CD4-positive, alpha-beta T cell (primary cell): ENCODE data around the gene LHFPL3. TPM values are rescaled to one million over a fixed set of nuclear protein-coding genes. Genes with fewer than 3 reads are reported as not detected.
"Not testable (repeated sequence)": the region's sequence is repeated elsewhere in the genome, so short reads cannot be mapped to it uniquely, and the experiment has no call there.

Experiments used
- ATAC-seq: fragments of 200-7000 bp; cut with Tn5 transposase; one replicate; pipeline ENCODE4 v1.10.0; 2022; ENCODE audit warnings: mild to moderate bottlenecking; ENCODE audit not compliant: poor library complexity
- CTCF ChIA-PET: fragments of 350-600 bp; sonication (Branson Sonifier 250); formaldehyde crosslinking; loops from one replicate; lab custom pipeline; 2021; ENCODE audit warnings: antibody characterized with exemption, inconsistent platforms; lab: Charles Lee
- POLR2A ChIA-PET: fragments of 350-600 bp; sonication (Branson Sonifier 250); formaldehyde crosslinking; loops from one replicate; lab custom pipeline; 2021; ENCODE audit warnings: antibody characterized with exemption, inconsistent platforms; lab: Charles Lee
- DNase-seq, 14 experiments: peaks; one replicate each; pipeline ENCODE4 v3.0.0-alpha.2; 2013 to 2020; ENCODE audit warnings: mixed read lengths in 2 of 14
- H3K27ac ChIP-seq, 2 donors: one replicate each; pipeline versions ENCODE4 v1.5.1 to v1.7.0; 2013; ENCODE audit warnings: low read length in 2 of 2, low read depth in 1 of 2, mild to moderate bottlenecking in 1 of 2
- H3K27me3 ChIP-seq, 2 experiments: 1 replicate in 1 of 2; 2 replicates in 1 of 2; pipeline versions ENCODE4 v1.6.1 to v1.7.0; 2013; ENCODE audit warnings: low read length in 2 of 2, control low read depth in 1 of 2, mild to moderate bottlenecking in 1 of 2, moderate library complexity in 1 of 2; ENCODE audit not compliant: insufficient read depth in 2 of 2, control insufficient read depth in 1 of 2
- H3K36me3 ChIP-seq: one replicate; pipeline ENCODE4 v1.6.1; 2013; ENCODE audit warnings: low read length, control low read depth; ENCODE audit not compliant: insufficient read depth
- H3K4me1 ChIP-seq: one replicate; pipeline ENCODE4 v1.6.1; 2013; ENCODE audit warnings: low read length, control low read depth; ENCODE audit not compliant: insufficient read depth
- H3K4me3 ChIP-seq: one replicate; pipeline ENCODE4 v1.5.1; 2013; ENCODE audit warnings: mild to moderate bottlenecking, low read length, moderate library complexity
- H3K9me3 ChIP-seq, 2 experiments: 1 replicate in 1 of 2; 2 replicates in 1 of 2; pipeline versions ENCODE4 v1.6.1 to v1.7.0; 2013; ENCODE audit warnings: low read length in 2 of 2, mild to moderate bottlenecking in 2 of 2, control low read depth in 1 of 2, moderate library complexity in 1 of 2; ENCODE audit not compliant: control insufficient read depth in 1 of 2, insufficient read depth in 1 of 2
- H3K27ac Mint-ChIP-seq: one replicate; pipeline ENCODE4 v1.8.0; 2020; ENCODE audit warnings: mixed read lengths
- H3K27me3 Mint-ChIP-seq: one replicate; pipeline ENCODE4 v1.8.0; 2021; ENCODE audit warnings: mixed read lengths
- H3K36me3 Mint-ChIP-seq: one replicate; pipeline ENCODE4 v1.8.0; 2021; ENCODE audit warnings: low read depth, mixed read lengths
- H3K4me1 Mint-ChIP-seq: one replicate; pipeline ENCODE4 v1.8.0; 2021; ENCODE audit warnings: low read depth, mixed read lengths
- H3K4me3 Mint-ChIP-seq: one replicate; pipeline ENCODE4 v1.8.0; 2020; ENCODE audit warnings: mild to moderate bottlenecking, mixed read lengths
- H3K9me3 Mint-ChIP-seq: one replicate; pipeline ENCODE4 v1.8.0; 2020; ENCODE audit warnings: mixed read lengths
- intact Hi-C, 2 experiments: fragments of 100-400 bp; cut with DNase I in 1 of 2; cut with micrococcal nuclease in 1 of 2; formaldehyde crosslinking; loops; one replicate each; pipeline versions ENCODE4 v1.15.1 to v1.9.0; 2023 to 2025; cut with DNase I, micrococcal nuclease
- total RNA-seq, 174 experiments: library from RNA in 2 of 174; stranded (reverse) in 2 of 174; gene quantifications; one replicate each; pipeline ENCODE4 v1.2.3 and lab custom pipeline; 2021 to 2026
- TF ChIP-seq, protein P1 (sequence below): fragments of 200-600 bp; IDR thresholded peaks from one replicate; pipeline ENCODE4 v1.8.0; 2022; ENCODE audit warnings: antibody characterized with exemption, mild to moderate bottlenecking

The LHFPL3 gene
- total RNA-seq, 2 experiments from 2014 or later: not detected

GRCh38 chr7:104934665-104935064 lies 606.3 kb downstream of the LHFPL3 start:
- H3K4me3 Mint-ChIP-seq: no peak overlapping the region
- Histone ChIP-seq H3K9me3 (peaks cover 0 to under 1% of the 10 kb centered on the region in 2 experiments), H3K4me3 (no peak overlapping the region), H3K36me3 (no peaks in the 10 kb centered on the region), H3K27me3 (no peaks in the 10 kb centered on the region), H3K4me1 (no peaks in the 10 kb centered on the region), H3K27ac (no peak overlapping the region)
- ATAC-seq: no peak
- ChIA-PET POLR2A (no interaction called here), CTCF (no interaction called here)
- intact Hi-C loops: no loop called here
- TF ChIP-seq, protein P1, sequence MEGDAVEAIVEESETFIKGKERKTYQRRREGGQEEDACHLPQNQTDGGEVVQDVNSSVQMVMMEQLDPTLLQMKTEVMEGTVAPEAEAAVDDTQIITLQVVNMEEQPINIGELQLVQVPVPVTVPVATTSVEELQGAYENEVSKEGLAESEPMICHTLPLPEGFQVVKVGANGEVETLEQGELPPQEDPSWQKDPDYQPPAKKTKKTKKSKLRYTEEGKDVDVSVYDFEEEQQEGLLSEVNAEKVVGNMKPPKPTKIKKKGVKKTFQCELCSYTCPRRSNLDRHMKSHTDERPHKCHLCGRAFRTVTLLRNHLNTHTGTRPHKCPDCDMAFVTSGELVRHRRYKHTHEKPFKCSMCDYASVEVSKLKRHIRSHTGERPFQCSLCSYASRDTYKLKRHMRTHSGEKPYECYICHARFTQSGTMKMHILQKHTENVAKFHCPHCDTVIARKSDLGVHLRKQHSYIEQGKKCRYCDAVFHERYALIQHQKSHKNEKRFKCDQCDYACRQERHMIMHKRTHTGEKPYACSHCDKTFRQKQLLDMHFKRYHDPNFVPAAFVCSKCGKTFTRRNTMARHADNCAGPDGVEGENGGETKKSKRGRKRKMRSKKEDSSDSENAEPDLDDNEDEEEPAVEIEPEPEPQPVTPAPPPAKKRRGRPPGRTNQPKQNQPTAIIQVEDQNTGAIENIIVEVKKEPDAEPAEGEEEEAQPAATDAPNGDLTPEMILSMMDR: no peak
- no peak overlapping the region for H3K27ac Mint-ChIP-seq
- no peaks in the 10 kb centered on the region for H3K27me3 Mint-ChIP-seq
- H3K36me3 Mint-ChIP-seq: no peaks in the 10 kb centered on the region
- H3K9me3 Mint-ChIP-seq: no peaks in the 10 kb centered on the region
- H3K4me1 Mint-ChIP-seq: peaks cover 6% of the 10 kb centered on the region
- DNase-seq: no peak

- intact Hi-C loops: no loop called here
- Mint-ChIP-seq H3K4me3 (no peak overlapping the region), H3K36me3 (no peaks in the 10 kb centered on the region), H3K27ac (no peak overlapping the region), H3K4me1 (peaks cover 6% of the 10 kb centered on the region), H3K9me3 (no peaks in the 10 kb centered on the region), H3K27me3 (no peaks in the 10 kb centered on the region)
- TF ChIP-seq, protein P1: no peak
- no peak overlapping the region for H3K4me3 ChIP-seq
- no peak overlapping the region for H3K27ac ChIP-seq
- ChIA-PET CTCF (no interaction called here), POLR2A (no interaction called here)
- H3K27me3 ChIP-seq: no peaks in the 10 kb centered on the region
- DNase-seq: no peak
- peaks cover 2% of the 10 kb centered on the region for H3K4me1 ChIP-seq
- H3K9me3 ChIP-seq: peaks cover 0 to 6% of the 10 kb centered on the region in 2 experiments
- no peaks in the 10 kb centered on the region for H3K36me3 ChIP-seq
- no peak for ATAC-seq
These were observed 606.9 kb downstream of the LHFPL3 start for GRCh38 chr7:104935276-104935675.

- ATAC-seq: no peak
- intact Hi-C loops: no loop called here
- CTCF ChIA-PET: interaction anchor here (1.3 kb wide), 1 partner anchor 9 kb away, joined by 3 read pairs; no protein-coding TSS in a partner anchor
- TF ChIP-seq, protein P1: no peak
- Mint-ChIP-seq H3K36me3 (peaks cover 4% of the 10 kb centered on the region), H3K4me3 (no peak overlapping the region), H3K4me1 (peaks cover 18% of the 10 kb centered on the region), H3K27ac (no peak overlapping the region), H3K9me3 (no peaks in the 10 kb centered on the region), H3K27me3 (no peaks in the 10 kb centered on the region)
- POLR2A ChIA-PET: no interaction called here
- no peak for DNase-seq
- H3K4me1 ChIP-seq: peaks cover 15% of the 10 kb centered on the region
- H3K36me3 ChIP-seq: no peaks in the 10 kb centered on the region
- H3K4me3 ChIP-seq: no peak overlapping the region
- H3K27ac ChIP-seq: no peak overlapping the region
- no peaks in the 10 kb centered on the region for H3K27me3 ChIP-seq
- H3K9me3 ChIP-seq: peaks cover 0 to 9% of the 10 kb centered on the region in 2 experiments
These were observed 608.1 kb downstream of the LHFPL3 start for GRCh38 chr7:104936546-104936945.

DNA sequence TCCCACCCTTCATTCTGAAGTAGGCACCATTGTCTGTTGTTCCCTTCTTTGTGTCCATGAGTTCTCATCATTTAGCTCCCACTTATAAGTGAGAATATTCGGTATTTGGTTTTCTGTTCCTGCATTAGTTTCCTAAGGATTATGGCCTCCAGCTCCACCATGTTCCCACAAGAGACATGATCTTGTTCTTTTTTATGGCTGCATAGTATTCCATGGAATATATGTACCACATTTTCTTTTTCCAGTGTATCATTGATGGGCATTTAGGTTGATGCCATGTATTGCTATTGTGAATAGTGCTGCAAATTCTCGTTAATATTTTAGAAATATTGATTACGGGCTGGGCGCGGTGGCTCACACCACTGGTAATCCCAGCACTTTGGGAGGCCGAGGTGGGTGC lies 609.1 kb downstream of the LHFPL3 start:
- intact Hi-C loops, CTCF ChIA-PET, H3K4me3 Mint-ChIP-seq, H3K27me3 ChIP-seq, ATAC-seq, H3K27ac Mint-ChIP-seq, H3K36me3 ChIP-seq, H3K9me3 ChIP-seq, H3K27ac ChIP-seq, POLR2A ChIA-PET, H3K27me3 Mint-ChIP-seq, DNase-seq, H3K9me3 Mint-ChIP-seq, H3K36me3 Mint-ChIP-seq, H3K4me3 ChIP-seq: not testable (repeated sequence)
- H3K4me1 Mint-ChIP-seq: peaks cover 26% of the 10 kb centered on the region
- H3K4me1 ChIP-seq: peaks cover 25% of the 10 kb centered on the region
